ENCODE data around the gene EDRF1. TPM values are rescaled to one million over a fixed set of nuclear protein-coding genes. Genes with fewer than 3 reads are reported as not detected.

EDRF1 gene
- total RNA-seq, 1 experiment from 2014 or later, result 24.1 TPM

DNA sequence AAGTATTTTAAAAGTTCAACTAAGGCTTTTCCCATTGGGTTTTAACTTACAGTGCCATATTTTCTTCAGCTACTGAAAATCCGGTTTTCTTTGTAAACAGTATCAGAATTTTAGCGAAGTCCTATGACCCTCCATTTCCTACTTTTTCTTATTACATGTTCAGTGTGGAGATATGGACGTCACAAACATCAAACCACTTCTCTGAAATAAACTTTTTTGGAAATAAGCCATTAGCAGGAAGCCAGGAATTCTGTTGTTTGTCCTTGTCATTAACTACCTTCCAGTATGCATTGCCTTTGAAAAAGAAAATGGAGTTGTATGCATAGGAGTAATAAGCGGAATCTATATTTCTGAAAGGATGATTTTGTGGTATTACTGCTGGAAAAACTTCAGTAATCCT, 47.0 kb downstream of the EDRF1 start:
- TF ChIP-seq, protein P1, sequence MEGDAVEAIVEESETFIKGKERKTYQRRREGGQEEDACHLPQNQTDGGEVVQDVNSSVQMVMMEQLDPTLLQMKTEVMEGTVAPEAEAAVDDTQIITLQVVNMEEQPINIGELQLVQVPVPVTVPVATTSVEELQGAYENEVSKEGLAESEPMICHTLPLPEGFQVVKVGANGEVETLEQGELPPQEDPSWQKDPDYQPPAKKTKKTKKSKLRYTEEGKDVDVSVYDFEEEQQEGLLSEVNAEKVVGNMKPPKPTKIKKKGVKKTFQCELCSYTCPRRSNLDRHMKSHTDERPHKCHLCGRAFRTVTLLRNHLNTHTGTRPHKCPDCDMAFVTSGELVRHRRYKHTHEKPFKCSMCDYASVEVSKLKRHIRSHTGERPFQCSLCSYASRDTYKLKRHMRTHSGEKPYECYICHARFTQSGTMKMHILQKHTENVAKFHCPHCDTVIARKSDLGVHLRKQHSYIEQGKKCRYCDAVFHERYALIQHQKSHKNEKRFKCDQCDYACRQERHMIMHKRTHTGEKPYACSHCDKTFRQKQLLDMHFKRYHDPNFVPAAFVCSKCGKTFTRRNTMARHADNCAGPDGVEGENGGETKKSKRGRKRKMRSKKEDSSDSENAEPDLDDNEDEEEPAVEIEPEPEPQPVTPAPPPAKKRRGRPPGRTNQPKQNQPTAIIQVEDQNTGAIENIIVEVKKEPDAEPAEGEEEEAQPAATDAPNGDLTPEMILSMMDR (IDR thresholded peaks at IDR 0.05; ENCODE audit: unreplicated experiment), result no peak
- CTCF ChIA-PET, result no interaction called here
- Mint-ChIP-seq H3K4me1 (ENCODE audit: insufficient read depth, unreplicated experiment) (no peaks in the 10 kb centered on the region), H3K9me3 (ENCODE audit: unreplicated experiment) (no peaks in the 10 kb centered on the region), H3K27ac (ENCODE audit: low read depth, unreplicated experiment) (no peak overlapping the region), H3K36me3 (ENCODE audit: insufficient read depth, unreplicated experiment) (peaks cover 49% of the 10 kb centered on the region), H3K4me3 (ENCODE audit: unreplicated experiment) (no peak overlapping the region), H3K27me3 (ENCODE audit: insufficient read depth, unreplicated experiment) (no peaks in the 10 kb centered on the region)
- intact Hi-C loops (cut with micrococcal nuclease), result no loop called here
- DNase-seq (ENCODE audit: unreplicated experiment), result no peak
- BruUV-seq (replicated peaks), result no TSS peak
- POLR2A ChIA-PET, result no interaction called here

DNA sequence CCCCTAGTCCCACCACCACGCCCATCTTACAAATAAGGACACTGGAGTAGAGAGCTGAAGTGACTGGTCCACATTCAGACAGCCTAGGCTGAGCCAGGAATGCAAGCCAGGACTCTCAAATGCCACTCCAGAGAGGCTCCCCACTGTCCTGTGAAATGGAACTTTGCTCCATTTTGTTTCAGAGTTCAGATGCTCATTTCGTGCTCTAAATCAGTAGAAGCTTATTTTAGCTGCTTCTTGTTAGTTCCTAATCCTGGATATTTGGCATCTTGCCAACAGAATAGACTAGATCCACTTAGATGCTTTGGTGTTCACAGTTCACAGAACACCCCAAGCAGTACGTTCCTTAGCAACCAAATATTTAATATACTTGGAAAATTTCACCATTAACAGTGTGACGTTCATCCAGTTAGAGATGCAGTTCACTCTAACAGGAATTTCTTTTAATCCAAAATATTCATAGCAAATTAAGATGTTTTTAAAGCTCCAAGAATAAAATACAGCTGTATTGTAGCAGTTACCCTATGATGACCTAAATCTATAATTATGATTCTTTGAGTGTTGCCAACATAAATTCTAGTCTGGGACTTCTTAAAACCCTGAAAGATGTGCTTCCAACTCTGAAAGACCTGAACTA, 48.8 kb downstream of the EDRF1 start:
- H3K4me1 Mint-ChIP-seq (ENCODE audit: insufficient read depth, unreplicated experiment), result no peaks in the 10 kb centered on the region
- H3K36me3 Mint-ChIP-seq (ENCODE audit: insufficient read depth, unreplicated experiment), result peaks cover 34% of the 10 kb centered on the region
- H3K27me3 Mint-ChIP-seq (ENCODE audit: insufficient read depth, unreplicated experiment), result no peaks in the 10 kb centered on the region
- no peaks in the 10 kb centered on the region for H3K9me3 Mint-ChIP-seq (ENCODE audit: unreplicated experiment)
- TF ChIP-seq, protein P1 (IDR thresholded peaks at IDR 0.05; ENCODE audit: unreplicated experiment), result no peak
- POLR2A ChIA-PET, result no interaction called here
- DNase-seq (ENCODE audit: unreplicated experiment), result peak; percentile 22
- H3K4me3 Mint-ChIP-seq (ENCODE audit: unreplicated experiment), result no peak overlapping the region
- no TSS peak for BruUV-seq (replicated peaks)
- H3K27ac Mint-ChIP-seq (ENCODE audit: low read depth, unreplicated experiment), result no peak overlapping the region
- intact Hi-C loops (cut with micrococcal nuclease), result no loop called here
- CTCF ChIA-PET, result no interaction called here

- ChIA-PET CTCF (no interaction called here), POLR2A (no interaction called here)
- TF ChIP-seq, protein P1 (IDR thresholded peaks at IDR 0.05; ENCODE audit: unreplicated experiment), result no peak
- BruUV-seq (replicated peaks), result no TSS peak
- intact Hi-C loops (cut with micrococcal nuclease), result no loop called here
- Mint-ChIP-seq H3K4me1 (ENCODE audit: insufficient read depth, unreplicated experiment) (peaks cover 2% of the 10 kb centered on the region), H3K4me3 (ENCODE audit: unreplicated experiment) (no peak overlapping the region), H3K27ac (ENCODE audit: low read depth, unreplicated experiment) (no peak overlapping the region), H3K27me3 (ENCODE audit: insufficient read depth, unreplicated experiment) (peaks cover 4% of the 10 kb centered on the region), H3K9me3 (ENCODE audit: unreplicated experiment) (peaks cover 2% of the 10 kb centered on the region), H3K36me3 (ENCODE audit: insufficient read depth, unreplicated experiment) (peaks cover 28% of the 10 kb centered on the region)
- no peak for DNase-seq (ENCODE audit: unreplicated experiment)
Measured at GRCh38 chr10:125769175-125769574, 49.7 kb downstream of the EDRF1 start.

- intact Hi-C loops (cut with micrococcal nuclease), result no loop called here
- TF ChIP-seq, protein P1 (IDR thresholded peaks at IDR 0.05; ENCODE audit: unreplicated experiment), result no peak
- Mint-ChIP-seq H3K4me3 (ENCODE audit: unreplicated experiment) (no peak overlapping the region), H3K27ac (ENCODE audit: low read depth, unreplicated experiment) (no peak overlapping the region), H3K4me1 (ENCODE audit: insufficient read depth, unreplicated experiment) (peaks cover 6% of the 10 kb centered on the region), H3K9me3 (ENCODE audit: unreplicated experiment) (peaks cover 7% of the 10 kb centered on the region), H3K27me3 (ENCODE audit: insufficient read depth, unreplicated experiment) (peaks cover 11% of the 10 kb centered on the region), H3K36me3 (ENCODE audit: insufficient read depth, unreplicated experiment) (peaks cover 12% of the 10 kb centered on the region)
- BruUV-seq (replicated peaks), result no TSS peak
- ChIA-PET POLR2A (no interaction called here), CTCF (interaction anchor here (0.5 kb wide), 1 partner anchor 13 kb away, joined by 4 read pairs; no protein-coding TSS in a partner anchor)
- DNase-seq (ENCODE audit: unreplicated experiment), result no peak
Measured at GRCh38 chr10:125770844-125771243, 51.3 kb downstream of the EDRF1 start.

Measured in MCF 10A (cell line).